AG04450 (cell line): Measurements from ENCODE around the gene PLEKHG3. TPM values are rescaled to one million over a fixed set of nuclear protein-coding genes. Genes with fewer than 3 reads are reported as not detected.

Experiments
- CTCF ChIA-PET: fragments of 300-600, 350-600 bp; formaldehyde crosslinking; extraction: SDS; loops from one replicate; lab custom pipeline; 2022; ENCODE audit warnings: antibody characterized with exemption, inconsistent platforms; lab: Charles Lee
- POLR2A ChIA-PET: fragments of 350-600 bp; formaldehyde crosslinking; extraction: SDS; loops from one replicate; lab custom pipeline; 2021; ENCODE audit warnings: antibody characterized with exemption, inconsistent platforms; lab: Yijun Ruan, JAX
- DNase-seq: peaks from one replicate; pipeline ENCODE4 v3.0.0-alpha.2; 2011; ENCODE audit warnings: low read depth, low spot score
- H3K27ac ChIP-seq: one replicate; pipeline ENCODE4 v1.5.1; 2012; ENCODE audit warnings: low read depth, low read length, control low read depth
- H3K27me3 ChIP-seq: one replicate; pipeline ENCODE4 v1.6.0; 2012; ENCODE audit warnings: low read length; ENCODE audit not compliant: control insufficient read depth, insufficient read depth
- H3K4me3 ChIP-seq: 2 replicates; pipeline ENCODE4 v1.5.1; 2011; ENCODE audit warnings: mild to moderate bottlenecking, low read depth, low read length, control low read depth
- H3K9me3 ChIP-seq: 2 replicates; pipeline ENCODE4 v1.5.1; 2012; ENCODE audit warnings: low read length; ENCODE audit not compliant: control insufficient read depth, insufficient read depth
- polyA plus RNA-seq: library from polyadenylated mRNA; depleted of rRNA; stranded (reverse); fragments of >200 nt; gene quantifications from 2 replicates; pipeline ENCODE4 v1.2.3, GENCODE V29; 2011
- TF ChIP-seq, protein P1 (sequence below): IDR thresholded peaks from 2 replicates; pipeline ENCODE4 v1.5.1; 2011; ENCODE audit warnings: low read depth, low read length, control low read depth, inconsistent platforms

PLEKHG3 gene
- polyA plus RNA-seq, 1 experiment: 6.6 TPM

DNA sequence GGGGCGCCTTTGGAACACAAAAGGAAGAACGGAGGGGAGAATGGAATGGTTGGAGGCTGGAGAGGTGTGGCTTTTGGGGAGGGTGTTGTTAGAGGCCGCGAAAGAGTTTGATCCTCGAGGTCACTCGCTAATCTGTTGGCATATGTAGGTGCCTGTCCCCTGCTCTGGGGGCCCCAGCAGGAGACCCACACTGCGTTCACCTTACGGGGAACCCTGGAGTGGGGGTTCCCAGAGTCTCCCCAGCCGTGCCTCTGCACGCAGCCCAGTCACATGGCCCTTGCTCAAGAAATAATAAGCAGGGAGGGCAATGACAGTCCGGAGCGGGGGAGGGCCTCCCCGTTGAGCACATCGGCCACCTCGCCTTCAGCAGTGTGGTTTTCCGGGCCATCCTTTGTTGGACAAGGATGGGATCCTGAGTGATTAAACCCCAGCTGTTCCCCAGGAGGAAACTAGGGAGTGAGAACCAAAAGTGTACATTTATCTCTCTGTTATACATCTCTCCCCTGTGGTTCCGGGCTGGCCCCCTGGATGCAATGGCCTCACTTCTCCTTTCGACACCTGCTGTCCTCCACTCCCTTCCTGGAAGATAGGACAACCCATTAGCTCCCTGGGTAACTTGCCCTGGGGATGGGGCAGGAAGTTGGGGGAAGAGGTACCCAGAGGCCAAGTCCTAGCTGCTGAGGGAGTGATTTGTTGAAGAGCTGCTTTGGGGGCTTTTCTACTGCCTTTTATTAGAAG, 1.3 kb downstream of the PLEKHG3 start:
- CTCF ChIA-PET: interaction anchor here (1.4 kb wide), 1 partner anchor 59 kb away, joined by 3 read pairs; no protein-coding TSS in a partner anchor
- Histone ChIP-seq H3K9me3 (no peaks in the 10 kb centered on the region; the same call in 1 of the 2 replicates), H3K27ac (no peak overlapping the region), H3K27me3 (peaks cover 27% of the 10 kb centered on the region), H3K4me3 (peak overlapping the region; percentile 77)
- POLR2A ChIA-PET: interaction anchor here (0.7 to 1.1 kb wide), 2 partner anchors 42 to 201 kb away, joined by 3 to 6 read pairs; no protein-coding TSS in a partner anchor
- no peak for DNase-seq
- TF ChIP-seq, protein P1, sequence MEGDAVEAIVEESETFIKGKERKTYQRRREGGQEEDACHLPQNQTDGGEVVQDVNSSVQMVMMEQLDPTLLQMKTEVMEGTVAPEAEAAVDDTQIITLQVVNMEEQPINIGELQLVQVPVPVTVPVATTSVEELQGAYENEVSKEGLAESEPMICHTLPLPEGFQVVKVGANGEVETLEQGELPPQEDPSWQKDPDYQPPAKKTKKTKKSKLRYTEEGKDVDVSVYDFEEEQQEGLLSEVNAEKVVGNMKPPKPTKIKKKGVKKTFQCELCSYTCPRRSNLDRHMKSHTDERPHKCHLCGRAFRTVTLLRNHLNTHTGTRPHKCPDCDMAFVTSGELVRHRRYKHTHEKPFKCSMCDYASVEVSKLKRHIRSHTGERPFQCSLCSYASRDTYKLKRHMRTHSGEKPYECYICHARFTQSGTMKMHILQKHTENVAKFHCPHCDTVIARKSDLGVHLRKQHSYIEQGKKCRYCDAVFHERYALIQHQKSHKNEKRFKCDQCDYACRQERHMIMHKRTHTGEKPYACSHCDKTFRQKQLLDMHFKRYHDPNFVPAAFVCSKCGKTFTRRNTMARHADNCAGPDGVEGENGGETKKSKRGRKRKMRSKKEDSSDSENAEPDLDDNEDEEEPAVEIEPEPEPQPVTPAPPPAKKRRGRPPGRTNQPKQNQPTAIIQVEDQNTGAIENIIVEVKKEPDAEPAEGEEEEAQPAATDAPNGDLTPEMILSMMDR: no peak

DNA sequence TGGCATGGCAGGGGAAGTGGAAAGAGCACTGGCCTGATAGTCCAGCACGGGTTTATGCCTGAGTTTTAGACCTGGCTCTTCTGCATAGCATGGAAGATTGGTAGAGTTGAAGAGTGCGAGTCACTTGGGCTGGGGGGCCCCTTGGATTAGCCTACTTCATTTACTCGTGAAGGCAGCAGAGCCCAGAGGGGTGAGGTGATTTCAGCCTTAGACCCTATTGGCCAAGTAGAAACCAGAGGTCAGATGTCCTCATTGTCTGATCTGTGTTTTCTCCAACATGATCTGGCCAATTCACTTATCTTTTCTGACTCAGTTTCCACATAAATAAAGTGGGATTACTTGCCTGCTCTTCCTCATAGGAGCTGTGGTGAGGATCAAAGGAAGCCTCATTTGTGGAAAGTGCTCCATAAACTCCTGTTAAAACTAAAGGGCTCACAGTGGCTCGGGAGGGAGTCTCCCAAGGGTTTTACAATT, 1.9 kb downstream of the PLEKHG3 start:
- ChIA-PET POLR2A (no interaction called here), CTCF (interaction anchor here (1.3 to 1.4 kb wide), 2 partner anchors 59 to 185 kb away, joined by 3 to 4 read pairs; no protein-coding TSS in a partner anchor)

DNA sequence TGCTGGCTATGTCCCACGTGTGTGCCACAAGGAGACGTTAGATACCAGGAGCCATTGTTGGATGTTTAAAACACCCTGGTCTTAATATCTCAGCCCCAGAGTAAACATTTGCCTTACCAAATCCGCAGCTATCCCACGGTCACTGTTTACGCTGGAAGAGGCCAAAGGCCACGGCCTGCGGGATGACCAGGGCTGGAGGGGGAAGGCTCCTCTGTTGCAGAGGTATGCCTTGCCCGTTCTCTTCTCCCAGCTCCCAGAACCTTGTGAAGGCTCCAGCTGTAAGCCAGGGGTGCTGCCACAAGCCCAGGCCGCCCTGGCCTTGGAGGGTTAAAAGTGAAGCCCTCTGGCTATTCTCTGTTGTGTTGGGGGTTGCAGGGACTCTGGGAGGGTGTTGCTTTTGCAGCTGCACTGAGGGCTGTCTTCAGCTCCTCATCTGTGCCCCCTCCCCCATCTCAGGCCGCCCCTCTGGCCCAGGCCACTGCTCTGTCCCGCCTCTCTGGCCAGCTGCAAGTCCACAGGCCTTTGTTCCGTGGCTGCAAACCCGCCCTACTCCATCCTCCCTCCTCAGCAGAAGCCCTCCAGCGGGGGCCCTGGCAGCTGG, 2.5 kb downstream of the PLEKHG3 start:
- no peak for DNase-seq
- Histone ChIP-seq H3K27me3 (peaks cover 17% of the 10 kb centered on the region), H3K9me3 (no peaks in the 10 kb centered on the region; the same call in 1 of the 2 replicates), H3K27ac (no peak overlapping the region), H3K4me3 (no peak overlapping the region)
- TF ChIP-seq, protein P1: no peak
- CTCF ChIA-PET: interaction anchor here (1.3 to 1.8 kb wide), 4 partner anchors 55 to 185 kb away, joined by 3 to 5 read pairs (median 4); no protein-coding TSS in a partner anchor
- POLR2A ChIA-PET: no interaction called here

More for the DNA sequence above, 1.9 kb downstream of the PLEKHG3 start:
- TF ChIP-seq, protein P1: no peak
- no peak overlapping the region for H3K27ac ChIP-seq
- H3K27me3 ChIP-seq: peaks cover 21% of the 10 kb centered on the region
- H3K4me3 ChIP-seq: no peak overlapping the region
- DNase-seq: no peak
- H3K9me3 ChIP-seq: no peaks in the 10 kb centered on the region; the same call in 1 of the 2 replicates

DNA sequence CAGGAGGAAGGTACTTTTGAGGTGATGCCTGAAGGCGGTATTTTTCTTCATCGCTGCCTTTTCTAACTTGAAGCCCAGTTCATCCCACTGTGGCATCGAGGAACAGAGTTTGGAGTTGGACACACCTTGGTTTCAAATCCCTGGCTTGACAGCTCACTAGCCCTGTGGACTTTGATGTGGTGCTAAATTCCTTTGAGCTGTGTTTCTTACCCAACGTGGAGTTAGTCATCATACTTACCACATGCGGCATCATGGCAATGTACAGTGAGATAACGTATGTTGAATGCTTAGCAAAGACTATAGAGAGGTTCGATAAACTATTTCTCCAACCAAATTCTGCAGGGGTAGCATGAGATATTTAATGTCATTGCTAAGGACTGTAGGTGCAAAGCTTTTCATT, 3.4 kb downstream of the PLEKHG3 start:
- TF ChIP-seq, protein P1: no peak
- peaks cover 8% of the 10 kb centered on the region for H3K27me3 ChIP-seq
- no peaks in the 10 kb centered on the region; the same call in 1 of the 2 replicates for H3K9me3 ChIP-seq
- DNase-seq: peak; percentile 53
- H3K4me3 ChIP-seq: no peak overlapping the region
- CTCF ChIA-PET: interaction anchor here (1.2 to 1.8 kb wide), 3 partner anchors 54 to 168 kb away, joined by 3 to 5 read pairs (median 4); no protein-coding TSS in a partner anchor
- POLR2A ChIA-PET: interaction anchor here (0.8 kb wide), 1 partner anchor 51 kb away, joined by 3 read pairs; no protein-coding TSS in a partner anchor
- no peak overlapping the region for H3K27ac ChIP-seq
